Measurements from ENCODE around the gene DENND1A. TPM values are rescaled to one million over a fixed set of nuclear protein-coding genes. Genes with fewer than 3 reads are reported as not detected.

Gene DENND1A
- total and polyA plus RNA-seq, 2 experiments from 2014 or later: 13.1 to 28.7 TPM

GRCh38 chr9:123540457-123540856 is 389.5 kb downstream of the DENND1A start (continued):
- TF ChIP-seq CTCF (conservative IDR thresholded peaks at IDR 0.05; ENCODE audit: low read depth in 2 of 2) (no peak), STAT1 (IDR thresholded peaks at IDR 0.05; ENCODE audit: unreplicated experiment) (no peak), JUNB (IDR thresholded peaks at IDR 0.05; ENCODE audit: unreplicated experiment) (no peak)

GRCh38 chr9:123537809-123538208 is 392.1 kb downstream of the DENND1A start:
- Histone ChIP-seq H3K27ac (ENCODE audit: low read depth) (no peak overlapping the region), H3F3A (replicated peaks; ENCODE audit: low read depth) (no peaks in the 10 kb centered on the region), H3K36me3 (ENCODE audit: insufficient read depth) (no peaks in the 10 kb centered on the region), H3K27me3 (ENCODE audit: insufficient read depth) (no peaks in the 10 kb centered on the region), H3K4me2 (no peak overlapping the region), H4K20me1 (replicated peaks; ENCODE audit: insufficient read depth) (no peaks in the 10 kb centered on the region; the same call in 1 of the 2 replicates), H3K4me3 (no peak overlapping the region), H3K4me1 (ENCODE audit: insufficient read depth) (no peaks in the 10 kb centered on the region), H2AFZ (no peak overlapping the region), H3K79me2 (replicated peaks; ENCODE audit: insufficient read depth) (no peaks in the 10 kb centered on the region), H3K9me2 (ENCODE audit: insufficient read depth) (no peaks in the 10 kb centered on the region)
- ATAC-seq (no peak), DNase-seq (ENCODE audit: low spot score) (no peak)
- no peaks in the 10 kb centered on the region for H3K9me3 Mint-ChIP-seq
- H3K27ac Mint-ChIP-seq: no peak overlapping the region
- H3K36me3 Mint-ChIP-seq (ENCODE audit: low read depth): no peaks in the 10 kb centered on the region
- peaks cover 2% of the 10 kb centered on the region for H3K27me3 Mint-ChIP-seq (ENCODE audit: insufficient read depth, low read depth, poor library complexity)
- H3K4me1 Mint-ChIP-seq: peaks cover 3% of the 10 kb centered on the region; the same call in 2 of the 3 replicates
- no peak overlapping the region for H3K4me3 Mint-ChIP-seq
- no peak for TF ChIP-seq EZH2 (IDR thresholded peaks at IDR 0.05; ENCODE audit: low read depth, unreplicated experiment)
- no peak for TF ChIP-seq ETS1 (IDR thresholded peaks at IDR 0.05)
- TF ChIP-seq ZNF462 (CRISPR knock-in tag; IDR thresholded peaks at IDR 0.05): no peak
- no peak for TF ChIP-seq EZH2phosphoT487 (IDR thresholded peaks at IDR 0.05; ENCODE audit: unreplicated experiment)
- no peak for TF ChIP-seq JUNB (IDR thresholded peaks at IDR 0.05; ENCODE audit: unreplicated experiment)
- no peak for TF ChIP-seq POLR2AphosphoS5 (IDR thresholded peaks at IDR 0.05; ENCODE audit: low read depth)
- TF ChIP-seq ZNF331 (CRISPR knock-in tag; IDR thresholded peaks at IDR 0.05; ENCODE audit: low read depth): no peak
- TF ChIP-seq ZNF114 (CRISPR knock-in tag; IDR thresholded peaks at IDR 0.05): no peak
- TF ChIP-seq REST (IDR thresholded peaks at IDR 0.05; ENCODE audit: unreplicated experiment): no peak
- no peak for TF ChIP-seq NANOG (IDR thresholded peaks at IDR 0.05; ENCODE audit: borderline replicate concordance)
